Kidney (tissue), 14 donors: ENCODE results near the gene POLR1A. TPM values are rescaled to one million over a fixed set of nuclear protein-coding genes. Genes with fewer than 3 reads are reported as not detected.
A peak's percentile ranks its signal among the peaks of the same experiment; 100 is the strongest.

Experiments
- DNase-seq, 5 donors: peaks; one replicate each; pipeline ENCODE4 v3.0.0-alpha.2; 2013 to 2020
- FAIRE-seq: peaks from 2 replicates; lab custom pipeline; 2012; peaks lifted over from hg19 to GRCh38; lab: Jason Lieb, UNC
- H3K27ac ChIP-seq, 2 donors: one replicate each; pipeline ENCODE4 v1.7.0; 2013; ENCODE audit warnings: low read depth in 2 of 2, low read length in 2 of 2, inconsistent platforms in 1 of 2
- H3K27me3 ChIP-seq: one replicate; pipeline ENCODE4 v1.7.1; 2013; ENCODE audit warnings: low read length, inconsistent platforms; ENCODE audit not compliant: control insufficient read depth, insufficient read depth
- H3K36me3 ChIP-seq, 3 donors: one replicate each; pipeline versions ENCODE4 v1.7.0 to v1.7.1; 2013; ENCODE audit warnings: low read length in 3 of 3, control low read depth in 1 of 3, inconsistent platforms in 1 of 3; ENCODE audit not compliant: insufficient read depth in 3 of 3, control insufficient read depth in 2 of 3
- H3K4me1 ChIP-seq, 3 donors: one replicate each; pipeline versions ENCODE4 v1.7.0 to v1.7.1; 2013; ENCODE audit warnings: low read length in 3 of 3, inconsistent platforms in 1 of 3, low read depth in 1 of 3; ENCODE audit not compliant: control insufficient read depth in 2 of 3, insufficient read depth in 2 of 3
- H3K4me3 ChIP-seq, 3 donors: one replicate each; pipeline versions ENCODE4 v1.7.0 to v1.8.1; 2013; ENCODE audit warnings: low read length in 3 of 3, control low read depth in 1 of 3, inconsistent platforms in 1 of 3
- H3K9ac ChIP-seq, 3 donors: one replicate each; pipeline versions ENCODE4 v1.7.0 to v1.7.1; 2013; ENCODE audit warnings: low read length in 3 of 3, control low read depth in 1 of 3, inconsistent platforms in 1 of 3
- H3K9me3 ChIP-seq, 3 donors: one replicate each; pipeline versions ENCODE4 v1.7.0 to v1.7.1; 2013; ENCODE audit warnings: low read length in 3 of 3, control low read depth in 1 of 3, inconsistent platforms in 1 of 3; ENCODE audit not compliant: control insufficient read depth in 2 of 3, insufficient read depth in 1 of 3
- CTCF ChIP-seq: IDR thresholded peaks from 3 replicates; pipeline ENCODE4 v1.5.1; 2012; ENCODE audit warnings: mild to moderate bottlenecking, moderate library complexity, borderline replicate concordance; ENCODE audit not compliant: insufficient read depth; ENCODE audit errors: extremely low read depth
- intact Hi-C: fragments of 100-400 bp; cut with DNase I; formaldehyde crosslinking; loops from one replicate; pipeline ENCODE4 v1.11.1; 2022
- polyA plus RNA-seq: library from polyadenylated mRNA; stranded (reverse); fragments of 350-450 nt; fragmentation: Illumina TruSeq; extraction: RNeasy Lipid Tissue Mini Kit (QIAGEN cat#74804); gene quantifications from one replicate; pipeline ENCODE4 v1.2.3, GENCODE V29; 2014; ENCODE audit warnings: low read depth, low replicate concordance; ENCODE audit not compliant: insufficient read depth
- total RNA-seq: library from RNA; stranded (reverse); fragmentation: NEBNext Ultra II Directional; extraction: Animal tissue kit (Norgen Biotek cat#: 25700); gene quantifications from one replicate; pipeline ENCODE4 v1.2.1, GENCODE V29; 2021
- donor health status: control.
- donor health status: control.
- donor health status: control.
- donor health status: control.
- donor health status: control.
- donor health status: DM: yes; HTN: yes; CAD: no.
- donor health status: Normal renal cell carcinoma (clear cell type).

Gene POLR1A
- total and polyA plus RNA-seq, 2 donors from 2014 or later = 3.4 to 33.7 TPM

GRCh38 chr2:86003104-86003503, 102.6 kb downstream of the POLR1A start:
- no peak overlapping the region for H3K9ac ChIP-seq
- H3K27me3 ChIP-seq = no peaks in the 10 kb centered on the region
- no peak for TF ChIP-seq CTCF
- H3K9me3 ChIP-seq = peaks cover 0 to 19% (median 0%) of the 10 kb centered on the region in 3 donors
- no peak overlapping the region for H3K4me3 ChIP-seq
- intact Hi-C loops = no loop called here
- H3K36me3 ChIP-seq = no peaks in the 10 kb centered on the region
- H3K4me1 ChIP-seq = peaks cover 7 to 13% (median 9%) of the 10 kb centered on the region in 3 donors
- DNase-seq (peak in 1 of 5 donors; percentile 5), FAIRE-seq (no peak)
- no peak overlapping the region for H3K27ac ChIP-seq

- Histone ChIP-seq H3K9ac (no peak overlapping the region), H3K36me3 (no peaks in the 10 kb centered on the region), H3K4me1 (peaks cover 9 to 16% (median 14%) of the 10 kb centered on the region in 3 donors), H3K27me3 (no peaks in the 10 kb centered on the region), H3K4me3 (no peak overlapping the region), H3K27ac (no peak overlapping the region), H3K9me3 (peaks cover 0 to 19% (median 0%) of the 10 kb centered on the region in 3 donors)
- peak in 1 of 5 donors; percentile 8 for DNase-seq
- intact Hi-C loops = no loop called here
- no peak for FAIRE-seq
- no peak for TF ChIP-seq CTCF
These were observed 103.3 kb downstream of the POLR1A start for GRCh38 chr2:86002375-86002774.

- FAIRE-seq (no peak), DNase-seq (peak in 1 of 5 donors; percentile 16)
- Histone ChIP-seq H3K27me3 (no peaks in the 10 kb centered on the region), H3K4me3 (no peak overlapping the region), H3K9me3 (peaks cover 0 to 12% (median 0%) of the 10 kb centered on the region in 3 donors), H3K36me3 (no peaks in the 10 kb centered on the region), H3K4me1 (peaks cover 9 to 18% (median 16%) of the 10 kb centered on the region in 3 donors), H3K27ac (no peak overlapping the region), H3K9ac (no peak overlapping the region)
- intact Hi-C loops = no loop called here
- no peak for TF ChIP-seq CTCF
These were observed 104.4 kb downstream of the POLR1A start for GRCh38 chr2:86001326-86001725.

GRCh38 chr2:86000938-86001312, 104.8 kb downstream of the POLR1A start:
- H3K27ac ChIP-seq = no peak overlapping the region
- DNase-seq (peak in 1 of 5 donors; percentile 11), FAIRE-seq (no peak)

More at GRCh38 chr2:86000938-86001312, 104.8 kb downstream of the POLR1A start:
- TF ChIP-seq CTCF = no peak
- Histone ChIP-seq H3K4me1 (peaks cover 9 to 18% (median 16%) of the 10 kb centered on the region in 3 donors), H3K9me3 (peaks cover 0 to 8% (median 0%) of the 10 kb centered on the region in 3 donors), H3K36me3 (no peaks in the 10 kb centered on the region), H3K27me3 (no peaks in the 10 kb centered on the region), H3K4me3 (no peak overlapping the region), H3K9ac (no peak overlapping the region)
- intact Hi-C loops = no loop called here
